Stimulated activated CD8-positive, alpha-beta memory T cell treated with anti-CD3 and anti-CD28 coated beads, Interleukin-7, amount 100 ng/mL, for 1 hour (primary cell): ENCODE data around the gene CCDC106.

Experiments used
- DNase-seq, 2 donors: peaks; one replicate each; pipeline ENCODE4 v3.0.0-alpha.2; 2020; ENCODE audit warnings: low read depth in 2 of 2

The CCDC106 gene

GRCh38 chr19:55668603-55669348 is 20.8 kb downstream of the CCDC106 start:
- DNase-seq: no peak

- DNase-seq: no peak
These were observed 21.6 kb downstream of the CCDC106 start for GRCh38 chr19:55669418-55670279.

GRCh38 chr19:55670280-55671053 is 22.5 kb downstream of the CCDC106 start:
- no peak for DNase-seq

GRCh38 chr19:55671054-55671378 is 23.0 kb downstream of the CCDC106 start:
- DNase-seq: no peak

- DNase-seq: no peak
These were observed 24.4 kb downstream of the CCDC106 start for GRCh38 chr19:55672418-55672817.

- DNase-seq: no peak
These were observed 25.5 kb downstream of the CCDC106 start for GRCh38 chr19:55673465-55673864.

GRCh38 chr19:55673889-55674288 is 25.9 kb downstream of the CCDC106 start:
- no peak for DNase-seq

- no peak for DNase-seq
These were observed 26.4 kb downstream of the CCDC106 start for GRCh38 chr19:55674459-55674840.

- DNase-seq: peak; percentile 94 to 97
These were observed 27.0 kb downstream of the CCDC106 start, which contains the start of gene EPN1 for GRCh38 chr19:55674841-55675660. Gene EPN1, plus strand, starts transcription at chr19:55675226. Its CDS starts 3,402 bp downstream, at chr19:55678628.

- DNase-seq: no peak
These were observed 27.8 kb downstream of the CCDC106 start for GRCh38 chr19:55675661-55676354.

- no peak for DNase-seq
These were observed 28.4 kb downstream of the CCDC106 start for GRCh38 chr19:55676383-55676782.

GRCh38 chr19:55676889-55677505 is 29.0 kb downstream of the CCDC106 start:
- no peak for DNase-seq

GRCh38 chr19:55677572-55678028 is 29.6 kb downstream of the CCDC106 start:
- DNase-seq: no peak

- DNase-seq: no peak
These were observed 30.2 kb downstream of the CCDC106 start for GRCh38 chr19:55678121-55678671.

- DNase-seq: no peak
These were observed 31.6 kb downstream of the CCDC106 start for GRCh38 chr19:55679343-55680257.

- no peak for DNase-seq
These were observed 32.5 kb downstream of the CCDC106 start for GRCh38 chr19:55680339-55681130.

GRCh38 chr19:55681131-55682092 is 33.4 kb downstream of the CCDC106 start:
- no peak for DNase-seq
